Hematopoietic multipotent progenitor cell treated with erythropoietin and hydrocortisone succinate and interleukin-3 and kit ligand, for 6 days (in vitro differentiated cells): ENCODE data around the gene NEU4.
"Not testable (repeated sequence)": the region's sequence is repeated elsewhere in the genome, so short reads cannot be mapped to it uniquely, and the experiment has no call there.

Experiments
- DNase-seq: peaks from one replicate; pipeline ENCODE4 v3.0.0-alpha.2; 2015

The NEU4 gene

GRCh38 chr2:241808721-241809382 lies at the start of gene NEU4:
Gene NEU4, plus strand, starts transcription at chr2:241809193. Its CDS starts 5,292 bp downstream, at chr2:241814485.
- no peak for DNase-seq

- DNase-seq, result not testable (repeated sequence)
Measured at GRCh38 chr2:241759893-241760292, 49.1 kb upstream of the NEU4 start.

GRCh38 chr2:241760301-241760771 lies 48.7 kb upstream of the NEU4 start:
- DNase-seq, result no peak

GRCh38 chr2:241762321-241762932 lies 46.6 kb upstream of the NEU4 start:
- no peak for DNase-seq

GRCh38 chr2:241762933-241763369 lies 46.0 kb upstream of the NEU4 start:
- DNase-seq, result peak; percentile 54

GRCh38 chr2:241763551-241764274 lies 45.3 kb upstream of the NEU4 start:
- no peak for DNase-seq

- no peak for DNase-seq
Measured at GRCh38 chr2:241764275-241765241, 44.4 kb upstream of the NEU4 start.

- DNase-seq, result no peak
Measured at GRCh38 chr2:241767464-241768250, 41.3 kb upstream of the NEU4 start.

- no peak for DNase-seq
Measured at GRCh38 chr2:241768251-241768711, 40.7 kb upstream of the NEU4 start.

GRCh38 chr2:241768850-241769249 lies 40.1 kb upstream of the NEU4 start:
- DNase-seq, result no peak

- no peak for DNase-seq
Measured at GRCh38 chr2:241769819-241770184, 39.2 kb upstream of the NEU4 start.

GRCh38 chr2:241770185-241770935 lies 38.6 kb upstream of the NEU4 start:
- no peak for DNase-seq

- DNase-seq, result no peak
Measured at GRCh38 chr2:241770936-241771285, 38.1 kb upstream of the NEU4 start.

- DNase-seq, result no peak
Measured at GRCh38 chr2:241771286-241772062, 37.5 kb upstream of the NEU4 start.

GRCh38 chr2:241772063-241772499 lies 36.9 kb upstream of the NEU4 start:
- no peak for DNase-seq

- DNase-seq, result no peak
Measured at GRCh38 chr2:241773511-241774418, 35.2 kb upstream of the NEU4 start.

- peak; percentile 63 for DNase-seq
Measured at GRCh38 chr2:241774419-241775222, 34.4 kb upstream of the NEU4 start.
